K562 treated with DMSO at 1 percent for 24 hours (cell line): ENCODE data around the gene SEPTIN14. TPM values are rescaled to one million over a fixed set of nuclear protein-coding genes. Genes with fewer than 3 reads are reported as not detected.

Experiments
- total RNA-seq: library from RNA; unstranded; fragments of 300-600 nt; gene quantifications from 2 replicates; pipeline ENCODE4 v1.2.3, GENCODE V29; 2022; ENCODE audit warnings: low read depth; ENCODE audit not compliant: insufficient read depth

Gene SEPTIN14
- total RNA-seq = 0.06 and 0.21 TPM in 2 replicates

DNA sequence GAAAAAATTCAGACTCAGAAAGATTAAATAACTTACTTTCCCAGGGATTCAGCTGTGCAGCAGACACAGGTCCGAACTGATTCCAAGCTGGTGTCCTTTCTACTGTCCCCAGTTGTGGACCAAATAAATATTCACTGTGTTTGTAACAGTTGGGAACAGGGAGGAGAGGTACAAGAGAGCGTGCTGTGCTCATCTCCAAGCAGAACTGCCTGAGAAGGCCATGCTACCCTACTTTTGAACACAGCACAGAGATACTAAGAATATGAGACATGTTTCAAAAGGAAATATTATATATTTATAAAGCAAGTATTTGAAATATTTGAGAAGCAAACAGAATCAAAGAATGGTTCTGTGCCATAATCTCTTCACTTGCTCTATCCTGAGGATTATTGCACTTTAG lies at the start of gene SEPTIN14:
Gene SEPTIN14, minus strand, starts transcription at position 101 of the 400 bp plus-strand sequence. CDS start 756 bp downstream, outside the sequence.

Other genes with a start within 250 kb of the SEPTIN14 start
- 1.0 and 1.7 TPM in 2 replicates for gene ZNF713, start 24.7 kb upstream of the SEPTIN14 start, total RNA-seq
- 4.8 and 5.7 TPM in 2 replicates for gene MRPS17, start 89.1 kb upstream of the SEPTIN14 start, total RNA-seq
- gene NIPSNAP2, start 101.8 kb upstream of the SEPTIN14 start, total RNA-seq = 32.6 and 37.6 TPM in 2 replicates
- 36.6 and 37.2 TPM in 2 replicates for gene PSPH, start 188.7 kb upstream of the SEPTIN14 start, total RNA-seq
- gene CCT6A, start 189.0 kb upstream of the SEPTIN14 start, total RNA-seq = 113 and 131 TPM in 2 replicates
- 81.8 and 84.3 TPM in 2 replicates for gene SUMF2, start 201.5 kb upstream of the SEPTIN14 start, total RNA-seq
- 1.7 and 2.3 TPM in 2 replicates for gene PHKG1, start 230.2 kb upstream of the SEPTIN14 start, total RNA-seq
- 890 and 981 TPM in 2 replicates for gene CHCHD2, start 243.7 kb upstream of the SEPTIN14 start, total RNA-seq